ENCODE measurements around the gene PYGL. TPM values are rescaled to one million over a fixed set of nuclear protein-coding genes. Genes with fewer than 3 reads are reported as not detected.

The PYGL gene
- total RNA-seq, 1 donor from 2014 or later: 5.8 TPM

DNA sequence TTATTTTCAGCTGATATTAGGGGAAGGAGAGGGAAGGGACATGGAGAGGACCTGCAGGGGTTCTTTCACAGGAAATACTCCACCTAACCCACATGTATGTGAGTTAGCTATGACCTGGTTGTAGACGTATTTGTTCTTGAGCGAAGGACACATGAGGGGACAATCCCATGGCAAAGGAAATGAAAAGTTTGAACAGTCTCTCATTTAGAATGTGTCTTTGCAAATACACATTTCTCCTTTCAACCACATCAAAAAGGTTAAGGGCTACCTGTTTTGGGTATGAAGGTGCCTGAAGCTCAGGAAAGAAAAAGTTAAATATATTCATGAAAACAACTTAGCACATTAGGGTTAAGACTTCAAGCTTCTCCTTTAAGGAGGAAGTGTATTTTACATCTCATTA lies 7.4 kb downstream of the PYGL start:
- H3K27ac ChIP-seq (replicated peaks): no peak overlapping the region
- intact Hi-C loops (cut with micrococcal nuclease): no loop called here
- H3K9me3 ChIP-seq (replicated peaks): no peaks in the 10 kb centered on the region
- TF ChIP-seq, protein P1, sequence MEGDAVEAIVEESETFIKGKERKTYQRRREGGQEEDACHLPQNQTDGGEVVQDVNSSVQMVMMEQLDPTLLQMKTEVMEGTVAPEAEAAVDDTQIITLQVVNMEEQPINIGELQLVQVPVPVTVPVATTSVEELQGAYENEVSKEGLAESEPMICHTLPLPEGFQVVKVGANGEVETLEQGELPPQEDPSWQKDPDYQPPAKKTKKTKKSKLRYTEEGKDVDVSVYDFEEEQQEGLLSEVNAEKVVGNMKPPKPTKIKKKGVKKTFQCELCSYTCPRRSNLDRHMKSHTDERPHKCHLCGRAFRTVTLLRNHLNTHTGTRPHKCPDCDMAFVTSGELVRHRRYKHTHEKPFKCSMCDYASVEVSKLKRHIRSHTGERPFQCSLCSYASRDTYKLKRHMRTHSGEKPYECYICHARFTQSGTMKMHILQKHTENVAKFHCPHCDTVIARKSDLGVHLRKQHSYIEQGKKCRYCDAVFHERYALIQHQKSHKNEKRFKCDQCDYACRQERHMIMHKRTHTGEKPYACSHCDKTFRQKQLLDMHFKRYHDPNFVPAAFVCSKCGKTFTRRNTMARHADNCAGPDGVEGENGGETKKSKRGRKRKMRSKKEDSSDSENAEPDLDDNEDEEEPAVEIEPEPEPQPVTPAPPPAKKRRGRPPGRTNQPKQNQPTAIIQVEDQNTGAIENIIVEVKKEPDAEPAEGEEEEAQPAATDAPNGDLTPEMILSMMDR (IDR thresholded peaks at IDR 0.05; ENCODE audit: borderline replicate concordance): no peak
- no peak for DNase-seq
- H3K4me1 ChIP-seq: no peaks in the 10 kb centered on the region
- H3K36me3 ChIP-seq: no peaks in the 10 kb centered on the region
- no peaks in the 10 kb centered on the region for H3K27me3 ChIP-seq (ENCODE audit: low read depth)
- no peak overlapping the region for H3K4me3 ChIP-seq

- TF ChIP-seq, protein P1 (IDR thresholded peaks at IDR 0.05; ENCODE audit: borderline replicate concordance): no peak
- no peaks in the 10 kb centered on the region for H3K9me3 ChIP-seq (replicated peaks)
- no peaks in the 10 kb centered on the region for H3K4me1 ChIP-seq
- H3K36me3 ChIP-seq: no peaks in the 10 kb centered on the region
- H3K27ac ChIP-seq (replicated peaks): no peak overlapping the region
- intact Hi-C loops (cut with micrococcal nuclease): no loop called here
- DNase-seq: no peak
- no peaks in the 10 kb centered on the region for H3K27me3 ChIP-seq (ENCODE audit: low read depth)
- no peak overlapping the region for H3K4me3 ChIP-seq
These were observed 8.3 kb downstream of the PYGL start for GRCh38 chr14:50936016-50936340.

GRCh38 chr14:50935126-50936015 lies 8.9 kb downstream of the PYGL start:
- Histone ChIP-seq H3K4me3 (no peak overlapping the region), H3K4me1 (no peaks in the 10 kb centered on the region), H3K27me3 (ENCODE audit: low read depth) (no peaks in the 10 kb centered on the region), H3K9me3 (replicated peaks) (no peaks in the 10 kb centered on the region), H3K27ac (replicated peaks) (no peak overlapping the region), H3K36me3 (no peaks in the 10 kb centered on the region)
- DNase-seq: no peak
- intact Hi-C loops (cut with micrococcal nuclease): no loop called here
- TF ChIP-seq, protein P1 (IDR thresholded peaks at IDR 0.05; ENCODE audit: borderline replicate concordance): no peak

- no peaks in the 10 kb centered on the region for H3K4me1 ChIP-seq
- no peak for DNase-seq
- H3K4me3 ChIP-seq: no peak overlapping the region
- TF ChIP-seq, protein P1 (IDR thresholded peaks at IDR 0.05; ENCODE audit: borderline replicate concordance): no peak
- H3K27me3 ChIP-seq (ENCODE audit: low read depth): no peaks in the 10 kb centered on the region
- H3K27ac ChIP-seq (replicated peaks): no peak overlapping the region
- no peaks in the 10 kb centered on the region for H3K9me3 ChIP-seq (replicated peaks)
- H3K36me3 ChIP-seq: no peaks in the 10 kb centered on the region
- intact Hi-C loops (cut with micrococcal nuclease): no loop called here
These were observed 11.4 kb downstream of the PYGL start for GRCh38 chr14:50932592-50933495.

- intact Hi-C loops (cut with micrococcal nuclease): no loop called here
- Histone ChIP-seq H3K27ac (replicated peaks) (no peak overlapping the region), H3K36me3 (no peaks in the 10 kb centered on the region), H3K4me3 (no peak overlapping the region), H3K9me3 (replicated peaks) (no peaks in the 10 kb centered on the region), H3K27me3 (ENCODE audit: low read depth) (no peaks in the 10 kb centered on the region), H3K4me1 (peaks cover 1% of the 10 kb centered on the region)
- TF ChIP-seq, protein P1 (IDR thresholded peaks at IDR 0.05; ENCODE audit: borderline replicate concordance): no peak
- no peak for DNase-seq
These were observed 12.1 kb downstream of the PYGL start for GRCh38 chr14:50932156-50932555.
